HUDEP-2 (cell line): Measurements from ENCODE around the gene MTR.

ENCODE experiments used
- DNase-seq, 76 experiments: peaks; one replicate each; lab custom pipeline; 2025; ENCODE audit not compliant: unreplicated experiment in 76 of 76; lab: John Stamatoyannopoulos, UW

MTR gene

GRCh38 chr1:236861560-236862218, 66.6 kb downstream of the MTR start:
- DNase-seq: no peak

GRCh38 chr1:236862219-236862591, 67.1 kb downstream of the MTR start:
- DNase-seq: no peak

GRCh38 chr1:236862615-236863211, 67.6 kb downstream of the MTR start:
- no peak for DNase-seq

- DNase-seq: no peak
These were observed 69.1 kb downstream of the MTR start for GRCh38 chr1:236864211-236864610.

- DNase-seq: no peak
These were observed 70.1 kb downstream of the MTR start for GRCh38 chr1:236864996-236865817.

GRCh38 chr1:236865818-236866155, 70.7 kb downstream of the MTR start:
- DNase-seq: no peak

GRCh38 chr1:236868625-236869467, 73.8 kb downstream of the MTR start:
- peak in 48 of 76 experiments; percentile 1 to 54 (median 20) for DNase-seq

GRCh38 chr1:236869911-236870310, 74.8 kb downstream of the MTR start:
- DNase-seq: no peak

GRCh38 chr1:236870721-236871120, 75.6 kb downstream of the MTR start:
- no peak for DNase-seq

- no peak for DNase-seq
These were observed 77.1 kb downstream of the MTR start for GRCh38 chr1:236872075-236872666.

GRCh38 chr1:236875975-236876374, 80.9 kb downstream of the MTR start:
- DNase-seq: no peak

- no peak for DNase-seq
These were observed 82.6 kb downstream of the MTR start for GRCh38 chr1:236877661-236878060.

- DNase-seq: no peak
These were observed 85.1 kb downstream of the MTR start for GRCh38 chr1:236880209-236880608.

- DNase-seq: no peak
These were observed 87.6 kb downstream of the MTR start for GRCh38 chr1:236882678-236883077.

GRCh38 chr1:236886199-236886598, 91.1 kb downstream of the MTR start:
- DNase-seq: no peak

GRCh38 chr1:236887081-236887480, 92.0 kb downstream of the MTR start:
- no peak for DNase-seq

- peak in 3 of 76 experiments; percentile 3 to 8 (median 5) for DNase-seq
These were observed 93.0 kb downstream of the MTR start for GRCh38 chr1:236888126-236888525.

- peak in 61 of 76 experiments; percentile 2 to 63 (median 34) for DNase-seq
These were observed 93.8 kb downstream of the MTR start for GRCh38 chr1:236888903-236889302.

- DNase-seq: no peak
These were observed 95.3 kb downstream of the MTR start for GRCh38 chr1:236890152-236891056.
